NB4 (cell line): ENCODE results near the gene CTNNA3.

ENCODE experiments used
- DNase-seq: peaks from one replicate; pipeline ENCODE4 v3.0.0; 2010; ENCODE audit warnings: low read depth
- H3K4me3 ChIP-seq: one replicate; pipeline ENCODE4 v1.5.1; 2011; ENCODE audit warnings: mild to moderate bottlenecking, low read depth, low read length, moderate library complexity
- CTCF ChIP-seq: IDR thresholded peaks from one replicate; pipeline ENCODE4 v1.5.1; 2012; ENCODE audit warnings: low read depth, low read length
- MAX ChIP-seq: IDR thresholded peaks from 2 replicates; pipeline ENCODE4 v1.6.1; 2011; ENCODE audit warnings: low read depth, low read length
- MYC ChIP-seq: IDR thresholded peaks from 2 replicates; pipeline ENCODE4 v1.6.1; 2011; ENCODE audit warnings: low read depth, low read length
- POLR2A ChIP-seq: IDR thresholded peaks from 2 replicates; pipeline ENCODE4 v1.6.1; 2011; ENCODE audit warnings: mild to moderate bottlenecking; ENCODE audit not compliant: insufficient read length; ENCODE audit errors: extremely low read depth

CTNNA3 gene

GRCh38 chr10:66924674-66925345 is 771.2 kb downstream of the CTNNA3 start:
- TF ChIP-seq CTCF: no peak
- no peak for TF ChIP-seq MYC
- TF ChIP-seq POLR2A: no peak
- no peak for TF ChIP-seq MAX
- H3K4me3 ChIP-seq: no peak overlapping the region
- DNase-seq: no peak

GRCh38 chr10:66919248-66919647 is 776.7 kb downstream of the CTNNA3 start:
- TF ChIP-seq POLR2A (no peak), CTCF (no peak), MAX (no peak), MYC (no peak)
- no peak overlapping the region for H3K4me3 ChIP-seq
- no peak for DNase-seq

GRCh38 chr10:66917104-66917503 is 778.9 kb downstream of the CTNNA3 start:
- no peak for DNase-seq
- H3K4me3 ChIP-seq: no peak overlapping the region
- TF ChIP-seq MYC (no peak), MAX (no peak), CTCF (no peak), POLR2A (no peak)

GRCh38 chr10:66916030-66916429 is 780.0 kb downstream of the CTNNA3 start:
- TF ChIP-seq POLR2A (no peak), MYC (no peak), MAX (no peak), CTCF (no peak)
- H3K4me3 ChIP-seq: no peak overlapping the region
- DNase-seq: no peak

GRCh38 chr10:66910671-66911070 is 785.3 kb downstream of the CTNNA3 start:
- no peak for DNase-seq
- TF ChIP-seq MAX (no peak), MYC (no peak), CTCF (no peak), POLR2A (no peak)
- H3K4me3 ChIP-seq: no peak overlapping the region

- TF ChIP-seq POLR2A (no peak), MAX (no peak), CTCF (no peak), MYC (no peak)
These were observed 803.1 kb downstream of the CTNNA3 start for GRCh38 chr10:66892871-66893270.

More at GRCh38 chr10:66892871-66893270, 803.1 kb downstream of the CTNNA3 start:
- DNase-seq: no peak
- no peak overlapping the region for H3K4me3 ChIP-seq
